ENCODE results near the gene HBE1. TPM values are rescaled to one million over a fixed set of nuclear protein-coding genes. Genes with fewer than 3 reads are reported as not detected.

HBE1 gene
- total and polyA plus RNA-seq, 9 of the 15 experiments (the other 6 are each of a cell fraction or from before 2014, with no cell fraction given) = 612 to 10,250 (median 2,181) TPM

DNA sequence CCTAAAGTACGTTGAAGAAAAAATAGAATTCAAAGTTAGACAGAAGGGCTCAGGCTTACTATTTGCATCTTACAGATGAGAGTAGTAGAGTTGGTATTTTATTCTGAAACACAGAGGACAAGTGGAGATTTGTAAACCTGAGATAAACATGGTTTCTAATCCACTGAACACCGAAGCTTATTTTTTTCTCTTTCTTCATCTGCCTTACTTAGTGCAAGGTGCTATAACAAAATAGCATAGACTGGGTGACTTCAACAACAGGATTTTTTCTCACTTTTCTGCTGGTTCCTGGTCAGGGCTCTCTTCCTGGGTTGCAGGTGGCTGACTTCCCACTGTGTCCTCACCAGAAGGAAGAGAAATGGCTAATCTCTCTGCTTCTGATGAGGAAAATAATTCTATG, 18.0 kb downstream of the HBE1 start (continued):
- peak; percentile 31; the same call in 1 of the 2 replicates for TF ChIP-seq PHB (CRISPR knock-in tag; IDR thresholded peaks at IDR 0.05)
- no peak for TF ChIP-seq GATAD2B (IDR thresholded peaks at IDR 0.05; ENCODE audit: borderline replicate concordance)
- peak; percentile 61; the same call in 1 of the 2 replicates for TF ChIP-seq ZNF324 (CRISPR knock-in tag; IDR thresholded peaks at IDR 0.05)
- TF ChIP-seq CCNT2 (IDR thresholded peaks at IDR 0.05; ENCODE audit: borderline replicate concordance, extremely low read depth, insufficient read length, low read depth, low read length) = peak; percentile 9
- TF ChIP-seq, protein P1, sequence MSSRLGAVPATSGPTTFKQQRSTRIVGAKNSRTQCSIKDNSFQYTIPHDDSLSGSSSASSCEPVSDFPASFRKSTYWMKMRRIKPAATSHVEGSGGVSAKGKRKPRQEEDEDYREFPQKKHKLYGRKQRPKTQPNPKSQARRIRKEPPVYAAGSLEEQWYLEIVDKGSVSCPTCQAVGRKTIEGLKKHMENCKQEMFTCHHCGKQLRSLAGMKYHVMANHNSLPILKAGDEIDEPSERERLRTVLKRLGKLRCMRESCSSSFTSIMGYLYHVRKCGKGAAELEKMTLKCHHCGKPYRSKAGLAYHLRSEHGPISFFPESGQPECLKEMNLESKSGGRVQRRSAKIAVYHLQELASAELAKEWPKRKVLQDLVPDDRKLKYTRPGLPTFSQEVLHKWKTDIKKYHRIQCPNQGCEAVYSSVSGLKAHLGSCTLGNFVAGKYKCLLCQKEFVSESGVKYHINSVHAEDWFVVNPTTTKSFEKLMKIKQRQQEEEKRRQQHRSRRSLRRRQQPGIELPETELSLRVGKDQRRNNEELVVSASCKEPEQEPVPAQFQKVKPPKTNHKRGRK (tag; IDR thresholded peaks at IDR 0.05) = 0 out of 2 replicates have a peak, but pooled peaks have one; percentile 67
- no peak for TF ChIP-seq KAT2B (IDR thresholded peaks at IDR 0.05; ENCODE audit: low read depth, low read length)
- no peak for TF ChIP-seq SRSF3 (IDR thresholded peaks at IDR 0.05; ENCODE audit: insufficient read depth, low read length)
- TF ChIP-seq, protein P2, sequence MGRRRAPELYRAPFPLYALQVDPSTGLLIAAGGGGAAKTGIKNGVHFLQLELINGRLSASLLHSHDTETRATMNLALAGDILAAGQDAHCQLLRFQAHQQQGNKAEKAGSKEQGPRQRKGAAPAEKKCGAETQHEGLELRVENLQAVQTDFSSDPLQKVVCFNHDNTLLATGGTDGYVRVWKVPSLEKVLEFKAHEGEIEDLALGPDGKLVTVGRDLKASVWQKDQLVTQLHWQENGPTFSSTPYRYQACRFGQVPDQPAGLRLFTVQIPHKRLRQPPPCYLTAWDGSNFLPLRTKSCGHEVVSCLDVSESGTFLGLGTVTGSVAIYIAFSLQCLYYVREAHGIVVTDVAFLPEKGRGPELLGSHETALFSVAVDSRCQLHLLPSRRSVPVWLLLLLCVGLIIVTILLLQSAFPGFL (CRISPR knock-in tag; IDR thresholded peaks at IDR 0.05) = no peak
- TF ChIP-seq, protein P3, sequence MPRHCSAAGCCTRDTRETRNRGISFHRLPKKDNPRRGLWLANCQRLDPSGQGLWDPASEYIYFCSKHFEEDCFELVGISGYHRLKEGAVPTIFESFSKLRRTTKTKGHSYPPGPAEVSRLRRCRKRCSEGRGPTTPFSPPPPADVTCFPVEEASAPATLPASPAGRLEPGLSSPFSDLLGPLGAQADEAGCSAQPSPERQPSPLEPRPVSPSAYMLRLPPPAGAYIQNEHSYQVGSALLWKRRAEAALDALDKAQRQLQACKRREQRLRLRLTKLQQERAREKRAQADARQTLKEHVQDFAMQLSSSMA (CRISPR knock-in tag; IDR thresholded peaks at IDR 0.05) = no peak
- peak; percentile 17 for TF ChIP-seq RBBP5 (IDR thresholded peaks at IDR 0.05; ENCODE audit: borderline replicate concordance, insufficient read depth, low read length, poor library complexity, severe bottlenecking)
- peak; percentile 72 for TF ChIP-seq CAMTA2 (CRISPR knock-in tag; conservative IDR thresholded peaks at IDR 0.05)
- TF ChIP-seq SUPT5H (IDR thresholded peaks at IDR 0.05) = peak; percentile 40; the same call in 1 of the 2 replicates
- TF ChIP-seq ELF4 (CRISPR knock-in tag; IDR thresholded peaks at IDR 0.05) = 0 out of 2 replicates have a peak, but pooled peaks have one; percentile 27
- TF ChIP-seq SIN3A (IDR thresholded peaks at IDR 0.05; ENCODE audit: borderline replicate concordance in 2 of 2, control insufficient read depth in 1 of 2, low read depth in 2 of 2, low read length in 2 of 2) = peak in 1 of 2 experiments; percentile 39; a peak in 1 of 4 replicates

Data from K562 (cell line).